Epithelial cell of esophagus (primary cell): ENCODE data around the gene MGRN1.

Experiments used
- DNase-seq: peaks from one replicate; pipeline ENCODE4 v3.0.0; 2010; ENCODE audit warnings: low read depth
- H3K4me3 ChIP-seq: 2 replicates; pipeline ENCODE4 v1.5.1; 2011; ENCODE audit warnings: mild to moderate bottlenecking, low read length, control low read depth
- CTCF ChIP-seq: IDR thresholded peaks from 2 replicates; pipeline ENCODE4 v1.5.1; 2011; ENCODE audit warnings: low read depth, mild to moderate bottlenecking, low read length, control low read depth, inconsistent platforms; ENCODE audit not compliant: insufficient read depth; ENCODE audit errors: missing control alignments

MGRN1 gene

GRCh38 chr16:4637501-4638166 lies 13.0 kb downstream of the MGRN1 start:
- TF ChIP-seq CTCF = no peak
- no peak overlapping the region for H3K4me3 ChIP-seq
- no peak for DNase-seq

- no peak for DNase-seq
- H3K4me3 ChIP-seq = no peak overlapping the region
- TF ChIP-seq CTCF = no peak
Observed at GRCh38 chr16:4639899-4640509, 15.4 kb downstream of the MGRN1 start.

GRCh38 chr16:4640572-4641305 lies 16.1 kb downstream of the MGRN1 start:
- no peak for DNase-seq
- H3K4me3 ChIP-seq = no peak overlapping the region
- no peak for TF ChIP-seq CTCF

GRCh38 chr16:4641306-4641687 lies 16.7 kb downstream of the MGRN1 start:
- TF ChIP-seq CTCF = no peak
- no peak overlapping the region for H3K4me3 ChIP-seq
- DNase-seq = no peak

- no peak for DNase-seq
- no peak for TF ChIP-seq CTCF
- no peak overlapping the region for H3K4me3 ChIP-seq
Observed at GRCh38 chr16:4641895-4642294, 17.3 kb downstream of the MGRN1 start.

GRCh38 chr16:4646773-4647643 lies 22.4 kb downstream of the MGRN1 start:
- no peak overlapping the region for H3K4me3 ChIP-seq
- no peak for TF ChIP-seq CTCF
- no peak for DNase-seq
